Measurements from ENCODE around the gene KLHDC2.

DNA sequence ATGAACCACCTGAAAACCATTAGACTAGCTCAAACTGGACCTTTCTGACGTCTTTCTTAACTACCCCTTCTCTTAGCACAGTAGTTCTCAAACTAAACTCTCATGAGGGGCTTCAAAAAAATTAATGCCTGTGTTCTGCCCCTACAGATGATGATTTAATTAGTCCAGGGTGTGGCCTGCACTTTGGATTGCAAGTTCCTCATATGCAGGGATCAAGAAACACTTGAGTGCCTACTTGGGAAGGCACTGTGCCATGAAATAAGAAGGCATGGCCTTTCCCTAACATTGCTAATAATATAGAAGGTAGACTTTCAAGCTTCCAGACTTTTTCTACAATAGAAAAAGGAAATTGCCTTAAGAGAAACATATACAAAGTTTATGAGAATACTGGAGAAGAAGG lies 22.8 kb upstream of the KLHDC2 start:
- TF ChIP-seq, protein P1, sequence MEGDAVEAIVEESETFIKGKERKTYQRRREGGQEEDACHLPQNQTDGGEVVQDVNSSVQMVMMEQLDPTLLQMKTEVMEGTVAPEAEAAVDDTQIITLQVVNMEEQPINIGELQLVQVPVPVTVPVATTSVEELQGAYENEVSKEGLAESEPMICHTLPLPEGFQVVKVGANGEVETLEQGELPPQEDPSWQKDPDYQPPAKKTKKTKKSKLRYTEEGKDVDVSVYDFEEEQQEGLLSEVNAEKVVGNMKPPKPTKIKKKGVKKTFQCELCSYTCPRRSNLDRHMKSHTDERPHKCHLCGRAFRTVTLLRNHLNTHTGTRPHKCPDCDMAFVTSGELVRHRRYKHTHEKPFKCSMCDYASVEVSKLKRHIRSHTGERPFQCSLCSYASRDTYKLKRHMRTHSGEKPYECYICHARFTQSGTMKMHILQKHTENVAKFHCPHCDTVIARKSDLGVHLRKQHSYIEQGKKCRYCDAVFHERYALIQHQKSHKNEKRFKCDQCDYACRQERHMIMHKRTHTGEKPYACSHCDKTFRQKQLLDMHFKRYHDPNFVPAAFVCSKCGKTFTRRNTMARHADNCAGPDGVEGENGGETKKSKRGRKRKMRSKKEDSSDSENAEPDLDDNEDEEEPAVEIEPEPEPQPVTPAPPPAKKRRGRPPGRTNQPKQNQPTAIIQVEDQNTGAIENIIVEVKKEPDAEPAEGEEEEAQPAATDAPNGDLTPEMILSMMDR (IDR thresholded peaks at IDR 0.05): no peak
- no peak for TF ChIP-seq POLR2A (IDR thresholded peaks at IDR 0.05)
- TF ChIP-seq POLR2AphosphoS5 (IDR thresholded peaks at IDR 0.05): no peak

All from sigmoid colon (tissue), 4 donors.